NB4 (cell line): ENCODE results near the gene WDR88.

Experiments
- CTCF ChIP-seq: IDR thresholded peaks from one replicate; pipeline ENCODE4 v1.5.1; 2012; ENCODE audit warnings: low read depth, low read length
- MAX ChIP-seq: IDR thresholded peaks from 2 replicates; pipeline ENCODE4 v1.6.1; 2011; ENCODE audit warnings: low read depth, low read length
- POLR2A ChIP-seq: IDR thresholded peaks from 2 replicates; pipeline ENCODE4 v1.6.1; 2011; ENCODE audit warnings: mild to moderate bottlenecking; ENCODE audit not compliant: insufficient read length; ENCODE audit errors: extremely low read depth

GRCh38 chr19:33176670-33177416 is 44.9 kb downstream of the WDR88 start:
- TF ChIP-seq POLR2A (peak; percentile 89), CTCF (no peak), MAX (peak; percentile 22)
